Stimulated activated naive CD4-positive, alpha-beta T cell treated with Interleukin-2 at 50 U/mL for 16 hours (primary cell): ENCODE results near the gene IFT57.
"Not testable (repeated sequence)": the region's sequence is repeated elsewhere in the genome, so short reads cannot be mapped to it uniquely, and the experiment has no call there.

Source experiments
- DNase-seq: peaks from one replicate; lab custom pipeline; 2025; lab: John Stamatoyannopoulos, UW

Gene IFT57

GRCh38 chr3:108221911-108222852 is at the start of gene IFT57:
IFT57 (minus strand) TSS chr3:108222424; CDS start chr3:108222322, 102 bp downstream.
- peak; percentile 92 for DNase-seq

GRCh38 chr3:108271626-108272025 is 49.4 kb upstream of the IFT57 start:
- DNase-seq, result no peak

GRCh38 chr3:108268235-108268634 is 46.0 kb upstream of the IFT57 start:
- DNase-seq, result not testable (repeated sequence)

GRCh38 chr3:108264534-108265298 is 42.5 kb upstream of the IFT57 start:
- DNase-seq, result not testable (repeated sequence)

GRCh38 chr3:108255131-108255530 is 32.9 kb upstream of the IFT57 start:
- DNase-seq, result no peak

GRCh38 chr3:108251844-108252243 is 29.6 kb upstream of the IFT57 start:
- DNase-seq, result no peak

GRCh38 chr3:108251265-108251664 is 29.0 kb upstream of the IFT57 start:
- no peak for DNase-seq

- DNase-seq, result no peak
Measured at GRCh38 chr3:108250626-108251025, 28.4 kb upstream of the IFT57 start.

GRCh38 chr3:108243243-108243642 is 21.0 kb upstream of the IFT57 start:
- no peak for DNase-seq

GRCh38 chr3:108242776-108243175 is 20.6 kb upstream of the IFT57 start:
- DNase-seq, result no peak

- no peak for DNase-seq
Measured at GRCh38 chr3:108241721-108242120, 19.5 kb upstream of the IFT57 start.

GRCh38 chr3:108241146-108241545 is 18.9 kb upstream of the IFT57 start:
- DNase-seq, result no peak

GRCh38 chr3:108239082-108239481 is 16.9 kb upstream of the IFT57 start:
- DNase-seq, result no peak

- no peak for DNase-seq
Measured at GRCh38 chr3:108235290-108235689, 13.1 kb upstream of the IFT57 start.

GRCh38 chr3:108234387-108234957 is 12.2 kb upstream of the IFT57 start:
- no peak for DNase-seq

GRCh38 chr3:108228286-108228685 is 6.1 kb upstream of the IFT57 start:
- DNase-seq, result no peak

GRCh38 chr3:108227131-108227530 is 4.9 kb upstream of the IFT57 start:
- DNase-seq, result no peak

GRCh38 chr3:108225221-108225620 is 3.0 kb upstream of the IFT57 start:
- no peak for DNase-seq

GRCh38 chr3:108223928-108224327 is 1.7 kb upstream of the IFT57 start:
- no peak for DNase-seq

GRCh38 chr3:108222853-108223565 is 785 bp upstream of the IFT57 start:
- no peak for DNase-seq

- no peak for DNase-seq
Measured at GRCh38 chr3:108221393-108221792, 831 bp downstream of the IFT57 start.

GRCh38 chr3:108219336-108219735 is 2.9 kb downstream of the IFT57 start:
- DNase-seq, result no peak
